HG03196 (cell line): Measurements from ENCODE around the gene ZNF521.

ENCODE experiments used
- ATAC-seq: cut with Tn5 transposase; IDR thresholded peaks from one replicate; pipeline ENCODE4 v1.9.1; 2021; ENCODE audit not compliant: unreplicated experiment

ZNF521 gene

DNA sequence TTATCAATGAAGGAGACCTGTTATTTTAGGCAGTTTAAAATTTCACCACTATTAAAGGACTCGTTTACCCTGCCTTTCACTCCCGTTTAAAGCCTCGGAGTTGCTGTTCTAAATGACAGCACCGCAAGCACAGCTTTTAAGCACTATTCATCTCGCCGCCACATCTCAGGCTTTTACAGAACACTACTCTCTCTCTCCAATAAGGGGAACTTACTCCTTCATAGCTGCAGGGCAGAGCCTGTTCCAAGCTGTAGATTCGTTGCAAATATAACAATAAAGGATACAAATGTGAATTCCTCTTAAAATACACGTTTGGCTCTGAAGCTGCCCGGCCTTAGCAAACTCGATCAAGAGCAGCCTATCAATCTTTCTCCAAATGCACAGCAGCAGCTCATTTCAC is 271.8 kb downstream of the ZNF521 start:
- no peak for ATAC-seq

DNA sequence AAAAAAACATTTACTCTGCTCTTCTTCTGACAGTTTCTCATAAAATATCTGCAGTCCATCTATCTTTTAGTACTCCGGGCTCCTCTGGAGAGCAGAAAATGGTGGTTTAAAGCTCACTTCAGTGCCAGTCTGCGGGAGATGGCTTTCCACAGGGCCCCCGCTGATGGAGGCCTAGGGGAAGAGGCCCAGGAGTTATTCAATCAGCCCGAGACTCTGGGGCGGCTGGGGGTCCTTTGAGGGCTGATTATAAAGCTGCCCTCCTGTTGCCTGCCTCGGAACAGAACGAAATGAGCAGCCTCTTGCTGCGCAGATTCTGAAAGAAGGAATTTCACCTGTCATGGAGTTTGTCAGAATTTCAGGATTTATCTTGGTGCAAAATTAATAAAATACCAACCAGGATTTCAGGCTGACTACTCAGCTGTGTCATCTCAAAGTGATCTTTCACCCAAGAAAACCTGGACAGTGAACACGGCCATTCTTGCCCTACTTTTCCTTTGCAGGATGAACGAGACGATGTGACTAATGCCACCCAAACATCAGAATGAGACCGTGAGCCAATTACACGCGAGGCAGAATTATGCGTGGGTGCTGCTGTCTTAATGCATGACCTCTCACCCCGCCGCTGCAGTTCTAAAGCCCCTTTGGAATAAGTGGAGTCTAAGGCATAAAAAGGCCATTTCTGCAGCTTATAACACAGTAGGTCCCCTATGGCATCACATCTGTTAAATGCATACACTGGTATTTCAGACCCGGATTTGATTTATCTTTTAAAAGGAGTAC is 273.8 kb downstream of the ZNF521 start:
- no peak for ATAC-seq

DNA sequence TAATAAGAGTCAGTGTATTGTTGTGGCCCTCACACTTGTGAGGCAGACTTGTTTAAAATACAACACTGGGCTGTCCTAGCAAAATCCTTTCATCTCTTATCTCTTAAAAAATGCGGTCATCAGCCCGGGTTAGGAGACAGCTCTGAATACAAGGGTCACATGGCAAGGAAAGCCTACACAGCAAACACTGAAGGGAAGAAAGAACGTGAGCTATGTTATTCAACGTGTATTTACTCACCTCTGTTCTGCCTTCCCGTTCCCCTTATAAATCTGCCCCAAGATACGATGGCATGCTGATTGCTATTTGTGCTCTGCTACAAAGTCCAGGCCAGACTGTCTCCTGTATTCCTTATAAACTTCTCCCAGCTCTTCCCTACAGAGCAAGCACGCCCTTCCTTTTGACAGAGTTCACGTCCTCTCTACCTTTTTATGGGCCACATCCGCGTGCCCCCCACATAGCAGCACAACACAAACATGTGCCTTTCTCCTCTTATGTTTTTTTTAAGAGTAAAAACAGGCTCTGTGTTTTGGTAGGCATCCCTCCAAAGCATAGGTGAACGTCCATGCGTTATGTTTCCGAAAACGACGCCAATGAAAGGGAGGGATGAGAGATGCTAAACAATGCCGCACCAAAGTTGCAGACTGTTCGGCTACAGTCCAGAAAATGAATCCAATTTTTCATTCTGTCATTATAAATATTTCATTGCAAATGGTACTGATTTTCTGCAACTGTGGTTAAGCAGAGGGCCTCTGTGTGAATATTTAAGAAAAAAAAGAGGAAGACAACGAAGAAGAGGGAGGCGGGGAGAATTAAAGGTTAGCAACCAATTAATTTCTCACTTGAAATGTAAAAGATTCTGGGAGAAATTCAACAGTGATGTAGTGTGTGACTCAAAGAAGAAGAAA is 274.7 kb downstream of the ZNF521 start:
- ATAC-seq, result no peak

DNA sequence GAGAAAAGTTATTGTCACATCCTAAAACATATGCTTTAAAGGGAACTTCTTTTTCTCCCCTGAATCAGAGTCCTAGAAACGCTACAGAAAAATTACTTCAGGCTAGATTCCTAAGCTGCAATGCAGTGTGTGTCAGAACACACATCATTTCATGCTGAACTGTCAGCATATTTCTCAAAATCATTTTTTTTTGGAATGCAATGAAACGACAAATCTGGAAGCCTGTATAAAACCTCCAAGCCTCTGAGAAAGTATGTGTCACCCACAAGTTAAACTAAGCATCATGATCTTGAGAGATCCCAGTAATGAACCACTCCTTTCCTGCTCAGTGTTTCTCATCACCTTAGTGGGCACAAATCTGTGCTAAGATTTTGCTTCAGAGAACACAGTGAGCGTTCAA is 276.2 kb downstream of the ZNF521 start:
- ATAC-seq, result no peak

DNA sequence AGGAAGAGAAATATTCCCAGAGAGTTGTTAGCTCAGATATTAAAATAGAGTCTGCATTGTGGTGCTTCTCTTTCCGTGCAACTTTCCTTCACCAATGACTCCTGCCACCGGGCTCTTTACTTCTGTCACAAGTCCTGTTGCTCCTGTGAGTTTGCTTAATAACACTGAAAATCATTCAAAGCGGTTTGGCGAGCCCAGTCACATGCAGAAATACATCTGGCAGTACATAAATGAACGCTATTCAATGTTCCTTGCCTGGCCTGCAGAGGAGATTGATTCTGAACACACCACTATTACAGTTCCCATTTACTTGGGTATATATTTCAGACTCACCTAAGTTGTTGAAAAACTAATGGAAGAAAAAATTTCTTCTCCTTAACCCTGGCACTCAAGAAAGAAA is 276.6 kb downstream of the ZNF521 start:
- no peak for ATAC-seq

DNA sequence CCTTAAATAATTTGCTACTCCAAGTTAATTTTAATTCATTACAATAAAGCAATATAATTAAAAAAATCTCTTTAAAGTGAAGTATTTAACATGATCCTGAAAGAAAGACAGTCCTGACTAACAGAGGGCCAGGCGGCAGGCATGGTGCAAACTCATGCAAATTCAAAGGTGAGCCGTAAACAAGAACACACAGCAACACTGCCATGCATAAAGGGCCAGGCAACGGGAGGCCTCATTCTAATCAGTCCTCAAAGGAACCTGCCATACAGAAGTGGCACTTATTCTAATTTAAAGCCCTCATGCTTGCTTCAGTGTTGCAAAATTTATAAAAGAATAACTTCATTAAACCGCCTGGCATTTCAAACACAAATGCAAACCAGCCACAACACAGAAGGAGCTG is 277.0 kb downstream of the ZNF521 start:
- ATAC-seq, result no peak

DNA sequence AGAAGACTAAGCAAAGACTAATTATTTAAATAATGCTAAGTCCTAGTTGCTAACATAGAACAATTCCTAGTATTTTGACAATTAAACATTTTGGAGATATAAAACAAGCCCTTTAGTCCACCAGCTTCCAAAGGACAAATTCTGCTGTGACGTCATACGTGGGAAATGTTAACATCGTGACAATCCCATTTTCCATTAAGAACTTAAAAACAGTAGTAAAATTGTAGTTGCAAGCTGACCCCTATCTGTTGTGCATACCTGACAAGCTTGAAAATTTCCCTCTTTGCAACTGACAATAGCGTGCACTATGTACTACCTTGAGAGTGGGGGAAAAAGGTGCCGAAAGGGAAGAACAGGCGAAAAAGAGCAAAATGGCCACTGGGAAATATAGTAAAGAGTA is 279.8 kb downstream of the ZNF521 start:
- no peak for ATAC-seq

DNA sequence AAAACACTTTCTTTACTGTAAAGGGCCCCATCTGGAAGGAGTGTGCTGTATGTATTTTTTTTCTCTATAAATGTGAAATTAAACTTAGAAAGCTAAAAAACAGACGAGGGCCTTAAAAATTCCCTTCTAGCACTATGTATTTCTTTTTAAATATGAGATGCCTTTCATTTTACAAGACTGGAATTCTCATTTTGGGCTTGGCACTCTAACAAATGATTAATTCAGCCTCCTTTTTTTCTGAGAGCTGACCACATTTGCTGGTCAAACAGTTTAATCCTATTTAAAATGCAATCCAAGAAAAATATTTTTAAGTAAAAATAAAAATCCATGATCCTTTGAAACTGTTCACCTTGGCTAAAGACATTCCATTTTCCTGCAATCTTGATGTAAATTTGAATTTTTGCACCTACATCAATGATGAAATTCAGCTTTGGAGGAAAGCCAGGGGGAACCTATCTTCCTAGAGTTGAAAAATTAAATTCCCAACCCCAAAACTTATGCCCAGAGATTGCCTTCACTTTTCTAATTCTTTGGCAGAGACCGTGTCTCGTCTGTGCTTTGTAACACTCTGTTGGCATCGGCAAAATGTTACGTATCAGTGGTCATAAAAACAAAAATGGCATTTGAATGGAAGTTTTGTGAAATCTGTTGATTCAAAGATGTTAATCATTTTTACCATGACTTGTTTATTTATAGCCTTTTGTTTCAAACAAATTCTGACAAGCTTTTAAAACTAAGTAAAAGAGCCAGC is 284.5 kb downstream of the ZNF521 start:
- no peak for ATAC-seq

DNA sequence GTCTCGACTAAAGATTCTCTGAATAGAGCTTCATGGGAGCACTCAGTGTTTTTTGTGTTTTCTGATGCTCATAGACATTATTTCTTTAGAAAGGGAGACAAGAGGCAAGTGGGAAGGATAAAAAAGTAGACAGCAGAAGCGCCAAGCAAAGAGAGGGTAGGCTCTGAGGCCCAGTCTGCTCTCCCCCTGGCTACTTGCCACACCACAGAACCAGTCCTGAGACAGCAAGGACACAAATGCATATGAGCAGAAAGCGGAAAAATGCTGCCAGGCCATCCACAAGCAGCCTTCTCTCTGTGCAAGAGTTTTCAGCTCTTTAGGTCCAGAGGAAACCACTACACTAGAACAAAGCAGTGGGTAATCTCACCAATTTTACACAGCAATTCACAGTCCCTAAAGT is 285.4 kb downstream of the ZNF521 start:
- no peak for ATAC-seq

DNA sequence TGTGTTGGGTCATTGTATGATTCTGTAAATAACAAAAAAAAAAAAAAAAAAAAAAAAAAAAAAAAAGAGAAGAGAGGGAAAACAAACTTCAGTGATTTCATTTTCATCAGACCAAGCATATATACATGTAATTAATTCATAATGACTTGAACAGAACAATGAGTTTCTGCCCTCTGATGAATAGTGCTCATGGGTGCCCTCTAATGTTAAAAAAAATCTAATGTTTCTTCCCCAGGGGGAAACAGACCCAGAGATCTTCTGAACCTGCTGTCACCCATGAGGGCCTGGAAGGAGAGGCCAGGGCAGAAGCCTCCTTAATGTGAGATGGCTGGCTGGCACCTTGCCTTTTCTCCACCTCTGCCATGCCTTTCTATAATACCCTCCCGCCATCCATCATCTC is 289.2 kb downstream of the ZNF521 start:
- no peak for ATAC-seq

DNA sequence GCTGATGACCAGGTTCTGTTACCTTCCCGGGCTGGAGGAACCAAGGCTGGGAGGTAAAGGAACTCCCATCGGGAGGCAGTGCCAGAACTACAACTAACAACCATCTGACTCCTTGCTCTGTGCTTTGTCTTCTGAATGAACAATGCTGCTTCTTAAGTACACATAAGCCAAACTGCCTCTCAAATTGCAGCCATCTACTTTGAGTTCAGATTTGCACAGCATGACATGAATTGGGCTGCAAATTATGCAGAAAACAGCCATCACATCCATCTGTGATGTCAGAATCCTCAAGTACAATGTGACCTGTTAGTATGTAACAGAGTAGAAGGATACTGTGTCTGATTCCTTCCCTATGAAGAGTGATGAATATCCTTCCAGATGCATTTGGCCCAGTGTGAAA is 290.6 kb downstream of the ZNF521 start:
- no peak for ATAC-seq

DNA sequence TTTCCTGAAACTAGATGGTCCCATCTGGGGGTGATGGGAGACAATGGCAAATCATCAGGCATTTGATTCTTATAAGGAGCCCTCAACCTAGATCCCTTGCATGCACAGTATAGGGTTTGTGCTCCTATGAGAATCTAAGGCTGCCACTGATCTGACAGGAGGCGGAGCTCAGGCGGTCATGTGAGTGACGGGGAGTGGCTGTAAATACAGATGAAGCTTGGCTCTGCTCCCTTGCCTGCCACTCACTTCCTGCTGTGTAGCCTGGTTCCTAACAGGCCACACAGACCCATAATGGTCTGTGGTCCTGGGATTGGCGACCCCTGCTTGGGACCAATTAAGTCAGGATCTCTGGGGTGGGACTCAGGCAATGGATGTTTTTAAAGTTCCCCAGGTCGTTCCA is 293.4 kb downstream of the ZNF521 start:
- no peak for ATAC-seq

DNA sequence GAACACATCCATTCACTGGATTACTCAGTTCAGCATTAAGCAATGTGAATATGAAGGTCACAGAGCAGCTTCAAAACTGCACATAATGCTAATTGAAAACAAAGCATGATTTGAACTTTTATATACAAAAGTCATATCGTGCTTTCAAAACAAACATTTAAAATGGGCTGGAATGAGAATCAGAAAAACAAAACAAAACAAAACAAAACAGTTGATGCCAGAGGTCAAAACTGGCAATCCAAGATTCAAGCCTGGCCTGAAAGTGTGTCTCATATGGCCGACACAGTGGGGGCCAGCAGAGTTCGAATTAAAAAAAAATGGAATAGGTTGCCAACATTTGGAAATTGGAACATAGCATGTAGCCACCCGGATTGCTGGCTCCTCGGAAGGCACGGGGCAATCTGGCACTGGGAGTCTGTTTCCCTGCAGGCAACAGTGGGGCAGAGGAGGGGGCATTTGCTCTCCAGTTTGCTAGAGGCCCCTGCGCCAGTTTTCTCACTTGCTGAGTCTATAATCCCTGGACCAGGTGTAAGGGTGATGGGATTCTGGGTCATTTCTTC is 294.4 kb downstream of the ZNF521 start:
- ATAC-seq, result no peak

DNA sequence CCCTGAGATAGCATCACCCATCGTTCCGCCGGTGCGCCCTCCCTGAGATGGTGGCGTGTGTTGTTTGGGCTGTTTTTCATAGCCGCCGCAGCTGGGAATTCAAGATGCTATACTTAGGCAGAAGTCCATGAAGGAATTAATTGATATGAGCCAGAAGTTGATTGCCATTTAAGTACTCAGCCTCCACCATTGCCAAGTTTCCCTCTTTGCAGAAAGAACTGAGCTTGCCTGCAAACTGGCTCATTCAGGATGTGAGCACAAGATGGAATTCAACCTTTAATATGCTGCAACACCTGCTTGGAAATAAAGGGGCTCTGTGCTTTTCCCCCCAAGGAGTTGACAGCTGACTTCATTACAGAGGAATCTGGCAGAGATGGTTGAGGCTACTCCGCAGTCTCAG is 295.5 kb downstream of the ZNF521 start:
- no peak for ATAC-seq

DNA sequence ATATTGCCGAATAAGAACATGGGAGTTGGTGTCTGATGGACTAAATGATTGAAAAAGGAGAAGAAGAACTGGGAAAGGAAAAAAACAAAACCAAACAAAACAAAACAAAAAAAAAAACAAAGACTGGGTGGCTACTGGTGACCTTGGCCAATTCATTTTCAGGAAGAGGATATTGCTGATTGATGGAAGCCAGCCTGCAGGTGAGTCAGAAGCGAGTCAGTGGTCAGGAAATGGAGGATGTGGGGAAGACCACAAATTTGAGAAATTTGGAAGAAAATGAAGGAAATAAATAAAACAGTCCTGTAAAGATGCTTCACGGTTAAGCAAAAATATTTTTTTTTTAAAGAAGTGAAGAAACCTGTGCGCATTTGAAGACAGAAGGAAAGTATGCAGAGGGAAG is 296.9 kb downstream of the ZNF521 start:
- no peak for ATAC-seq

DNA sequence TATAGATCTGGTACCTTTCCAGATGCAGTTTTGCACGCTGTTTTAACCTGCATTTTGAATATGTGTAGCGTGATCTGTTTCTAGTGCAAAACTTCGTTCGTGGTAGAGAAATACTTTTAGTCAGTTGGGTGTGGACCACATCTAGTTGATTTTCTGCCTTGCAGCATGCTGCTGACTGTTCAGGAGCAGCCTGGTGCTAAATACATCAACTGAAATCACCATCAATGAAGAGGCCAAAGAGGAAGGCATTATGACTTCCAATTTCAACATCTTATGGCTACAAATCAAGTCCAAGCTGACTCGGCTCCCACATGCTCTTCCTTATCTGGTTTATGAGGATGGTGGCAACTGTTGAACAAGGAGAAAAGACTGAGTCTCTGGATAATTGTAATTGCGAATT is 298.5 kb downstream of the ZNF521 start:
- ATAC-seq, result no peak

DNA sequence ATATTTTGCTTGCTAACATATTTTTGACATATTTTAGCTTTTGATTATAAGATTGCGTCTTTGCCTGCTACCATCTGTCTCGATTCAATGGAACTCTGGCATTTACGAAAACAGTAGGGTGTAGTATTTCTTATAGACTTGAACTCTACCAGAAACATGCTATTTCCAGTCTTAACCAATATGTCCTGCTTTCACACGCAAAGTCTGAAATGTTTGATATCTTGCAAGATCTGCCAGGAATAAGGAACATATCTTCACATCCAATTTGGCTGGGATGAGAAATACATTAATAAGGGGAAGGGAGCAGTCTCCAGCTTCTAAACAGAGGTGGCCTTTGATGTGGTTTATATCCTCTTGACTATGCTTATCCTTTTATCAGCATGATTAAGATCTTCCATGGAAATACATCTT is 299.4 kb downstream of the ZNF521 start:
- ATAC-seq, result no peak

DNA sequence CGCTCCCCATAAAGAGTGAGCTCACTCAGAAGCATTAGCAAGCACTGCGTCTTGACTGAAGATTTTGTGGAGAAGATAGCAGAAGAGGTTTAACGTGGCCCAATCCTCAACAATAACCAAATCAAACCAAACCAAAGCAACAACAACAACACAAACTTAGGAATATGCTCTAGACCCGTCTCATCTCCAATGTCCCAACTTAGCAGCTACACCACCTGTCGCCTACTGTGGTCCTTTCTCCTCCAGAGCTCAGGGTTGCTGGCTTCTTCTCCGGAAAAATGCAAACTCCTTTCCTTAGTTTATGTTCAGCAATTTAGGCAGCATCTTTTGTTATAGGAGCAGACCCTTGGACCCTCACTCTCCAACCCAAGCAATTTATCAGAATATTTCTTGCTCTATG is 301.4 kb downstream of the ZNF521 start:
- ATAC-seq, result no peak

DNA sequence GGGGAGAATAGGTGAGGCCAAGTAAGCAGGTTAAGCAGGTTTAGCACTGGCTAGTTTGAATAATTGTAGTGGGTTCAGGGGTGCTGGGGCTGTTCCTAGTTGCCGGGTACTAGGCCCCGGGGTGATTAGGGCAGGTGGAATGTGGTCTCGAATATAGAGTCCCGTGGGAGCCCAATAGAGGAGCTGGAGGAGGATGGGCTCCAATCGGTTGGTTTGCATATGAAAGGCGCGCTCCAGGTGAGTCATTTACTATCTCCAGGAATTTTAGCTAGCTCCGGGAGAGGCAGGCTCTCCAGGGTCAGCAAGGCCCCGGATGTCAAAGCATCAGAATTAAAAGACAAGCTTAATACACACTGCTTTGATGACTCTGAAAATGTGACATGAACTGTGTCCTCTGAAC is 304.0 kb downstream of the ZNF521 start:
- ATAC-seq, result no peak

DNA sequence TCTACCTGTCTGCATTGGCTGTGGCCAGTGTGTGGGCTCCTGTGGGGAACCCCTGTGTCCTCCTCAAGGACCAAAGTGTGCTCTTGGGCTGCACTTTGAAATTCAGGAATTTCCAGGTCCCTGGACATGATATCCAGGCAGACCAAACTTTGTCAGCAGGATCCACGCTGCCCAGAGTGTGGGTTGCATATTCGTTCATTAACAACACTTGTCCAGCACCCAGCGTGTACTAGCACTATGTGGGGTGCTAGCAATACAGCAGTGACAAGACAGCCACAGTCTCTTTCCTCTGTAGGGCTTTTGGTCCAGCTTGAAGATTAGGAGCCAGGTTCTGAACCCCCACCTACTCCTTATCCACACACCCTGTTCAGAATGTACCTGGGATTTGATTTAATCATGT is 304.5 kb downstream of the ZNF521 start:
- ATAC-seq, result no peak

DNA sequence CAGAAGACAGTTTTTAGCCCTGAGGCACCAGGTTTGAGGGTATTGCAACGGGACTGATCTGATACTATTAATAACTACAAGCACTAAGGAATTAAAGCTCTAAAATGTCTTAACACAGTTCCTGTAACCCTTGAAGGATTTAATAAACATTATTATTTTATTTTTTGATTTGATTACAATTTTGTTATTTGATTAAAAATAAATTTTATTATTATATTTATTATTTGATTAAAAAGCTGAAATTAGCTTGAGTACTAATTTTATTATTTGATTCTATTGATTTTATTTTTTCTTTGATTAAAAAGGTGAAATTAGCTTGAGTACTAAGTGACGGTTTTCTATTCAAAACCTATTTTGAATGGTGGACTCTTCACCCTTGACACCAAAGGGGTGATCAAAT is 307.3 kb downstream of the ZNF521 start:
- no peak for ATAC-seq
